ENCODE results near the gene OR5M11. TPM values are rescaled to one million over a fixed set of nuclear protein-coding genes. Genes with fewer than 3 reads are reported as not detected.

OR5M11 gene
- polyA plus RNA-seq, 1 donor from 2014 or later, result not detected

- no peaks in the 10 kb centered on the region for H3K9me3 ChIP-seq (ENCODE audit: low read length)
- H3K79me2 ChIP-seq (replicated peaks; ENCODE audit: insufficient read depth, low read length), result no peaks in the 10 kb centered on the region
- H3K27me3 ChIP-seq (ENCODE audit: insufficient read depth, low read depth, low read length), result no peaks in the 10 kb centered on the region
- H3K4me2 ChIP-seq (ENCODE audit: low read length), result no peak overlapping the region
- H3K9me2 ChIP-seq (ENCODE audit: insufficient read depth, low read length), result no peaks in the 10 kb centered on the region
- H2AFZ ChIP-seq (ENCODE audit: low read depth, low read length), result no peak overlapping the region
- no peaks in the 10 kb centered on the region for H3K36me3 ChIP-seq (ENCODE audit: insufficient read depth, low read length)
- no peak overlapping the region for H3K4me3 ChIP-seq (ENCODE audit: low read length)
- TF ChIP-seq SMC3 (conservative IDR thresholded peaks at IDR 0.05; ENCODE audit: poor library complexity) (no peak), MXI1 (conservative IDR thresholded peaks at IDR 0.05; ENCODE audit: poor library complexity, severe bottlenecking) (no peak), CTCF (IDR thresholded peaks at IDR 0.05; ENCODE audit: poor library complexity, severe bottlenecking) (no peak), POLR2AphosphoS5 (IDR thresholded peaks at IDR 0.05) (no peak), REST (IDR thresholded peaks at IDR 0.05; ENCODE audit: borderline replicate concordance) (no peak), RAD21 (conservative IDR thresholded peaks at IDR 0.05) (no peak), TAF1 (IDR thresholded peaks at IDR 0.05; ENCODE audit: low read depth) (no peak), EZH2 (IDR thresholded peaks at IDR 0.05; ENCODE audit: borderline replicate concordance, insufficient read depth, low read length, poor library complexity, severe bottlenecking) (no peak), EP300 (conservative IDR thresholded peaks at IDR 0.05; ENCODE audit: poor library complexity, severe bottlenecking) (no peak)
- no peaks in the 10 kb centered on the region for H3F3A ChIP-seq (ENCODE audit: insufficient read depth, low read length, poor library complexity, severe bottlenecking)
- H3K9ac ChIP-seq (ENCODE audit: low read length), result no peak overlapping the region
- no peaks in the 10 kb centered on the region for H4K20me1 ChIP-seq (ENCODE audit: insufficient read depth)
- no peak overlapping the region for H3K27ac ChIP-seq (ENCODE audit: low read length)
Observed at GRCh38 chr11:56543739-56544138, 682 bp upstream of the OR5M11 start.

GRCh38 chr11:56533054-56533740, 9.9 kb downstream of the OR5M11 start:
- Histone ChIP-seq H3K27ac (ENCODE audit: low read length) (no peak overlapping the region), H3K4me2 (ENCODE audit: low read length) (no peak overlapping the region), H3F3A (ENCODE audit: insufficient read depth, low read length, poor library complexity, severe bottlenecking) (no peaks in the 10 kb centered on the region)

More at GRCh38 chr11:56533054-56533740, 9.9 kb downstream of the OR5M11 start:
- no peaks in the 10 kb centered on the region for H3K9me3 ChIP-seq (ENCODE audit: low read length)
- no peak overlapping the region for H3K9ac ChIP-seq (ENCODE audit: low read length)
- TF ChIP-seq TAF1 (IDR thresholded peaks at IDR 0.05; ENCODE audit: low read depth) (no peak), EZH2 (IDR thresholded peaks at IDR 0.05; ENCODE audit: borderline replicate concordance, insufficient read depth, low read length, poor library complexity, severe bottlenecking) (no peak), EP300 (conservative IDR thresholded peaks at IDR 0.05; ENCODE audit: poor library complexity, severe bottlenecking) (no peak), SMC3 (conservative IDR thresholded peaks at IDR 0.05; ENCODE audit: poor library complexity) (no peak), REST (IDR thresholded peaks at IDR 0.05; ENCODE audit: borderline replicate concordance) (no peak), POLR2AphosphoS5 (IDR thresholded peaks at IDR 0.05) (no peak), RAD21 (conservative IDR thresholded peaks at IDR 0.05) (no peak), CTCF (IDR thresholded peaks at IDR 0.05; ENCODE audit: poor library complexity, severe bottlenecking) (no peak), MXI1 (conservative IDR thresholded peaks at IDR 0.05; ENCODE audit: poor library complexity, severe bottlenecking) (no peak)
- H2AFZ ChIP-seq (ENCODE audit: low read depth, low read length), result no peak overlapping the region
- H4K20me1 ChIP-seq (ENCODE audit: insufficient read depth), result no peaks in the 10 kb centered on the region
- no peaks in the 10 kb centered on the region for H3K79me2 ChIP-seq (replicated peaks; ENCODE audit: insufficient read depth, low read length)
- no peaks in the 10 kb centered on the region for H3K36me3 ChIP-seq (ENCODE audit: insufficient read depth, low read length)
- H3K9me2 ChIP-seq (ENCODE audit: insufficient read depth, low read length), result no peaks in the 10 kb centered on the region
- H3K27me3 ChIP-seq (ENCODE audit: insufficient read depth, low read depth, low read length), result no peaks in the 10 kb centered on the region
- H3K4me3 ChIP-seq (ENCODE audit: low read length), result no peak overlapping the region
